HG02763 (cell line): ENCODE measurements around the gene MC1R.

Experiments used
- ATAC-seq: cut with Tn5 transposase; IDR thresholded peaks from one replicate; pipeline ENCODE4 v1.9.1; 2021; ENCODE audit warnings: mild to moderate bottlenecking, moderate library complexity; ENCODE audit not compliant: unreplicated experiment

MC1R gene

DNA sequence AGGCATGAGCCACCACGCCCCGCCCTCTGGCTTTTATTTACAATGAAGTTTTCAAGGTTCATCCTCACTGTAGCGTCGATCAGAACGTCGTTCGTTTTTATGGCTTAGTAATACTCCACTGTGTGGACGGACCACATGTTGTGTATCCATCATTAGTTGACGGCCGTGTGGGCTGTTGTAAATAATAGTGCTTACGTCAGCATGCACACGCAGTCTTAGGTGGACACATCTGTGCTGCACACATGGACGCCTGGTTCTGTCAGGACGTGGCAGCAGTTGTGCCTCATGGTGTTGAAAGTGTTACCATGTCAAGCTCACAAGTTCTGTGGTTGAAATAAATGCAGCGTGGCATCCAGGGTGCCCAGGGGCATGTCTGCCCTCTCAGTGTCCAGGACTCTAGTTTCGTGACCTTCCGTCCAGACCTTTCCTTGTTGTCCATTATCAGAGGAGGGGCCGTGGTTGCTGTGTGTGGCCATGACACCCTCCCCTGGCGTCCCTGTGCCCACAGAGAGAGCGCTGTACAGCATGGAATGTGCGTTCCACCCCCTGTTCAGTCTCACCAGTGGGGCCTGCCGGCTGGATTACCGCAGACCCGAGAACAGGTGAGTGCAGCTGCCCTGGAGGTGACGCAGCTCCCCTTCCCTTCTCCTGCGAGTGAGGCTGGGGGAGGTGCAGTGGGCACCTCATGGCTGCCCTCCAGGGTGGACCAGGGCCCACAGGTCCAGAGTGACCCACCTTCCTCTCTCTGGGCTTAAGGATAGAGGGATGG lies 23.0 kb upstream of the MC1R start:
- ATAC-seq, result no peak

DNA sequence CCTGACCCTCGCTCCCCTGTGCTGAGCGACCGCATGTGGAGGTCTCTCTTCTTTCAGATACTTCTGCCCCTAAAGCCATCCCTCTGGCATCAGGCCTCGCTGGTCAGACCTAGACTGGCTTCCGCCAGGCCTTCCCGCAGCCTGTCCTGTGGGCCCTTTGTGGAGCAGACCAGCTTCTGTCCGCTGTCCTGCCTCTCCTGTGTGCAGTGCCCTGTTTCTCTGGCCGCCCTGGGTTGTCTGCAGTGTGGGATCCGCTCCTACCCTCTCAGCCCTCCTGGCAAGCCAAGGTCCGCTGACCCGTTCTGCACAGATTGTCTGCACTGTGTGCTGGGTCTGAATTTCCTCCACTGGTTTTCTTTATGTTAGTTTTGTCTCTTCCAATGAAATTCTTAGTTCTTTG lies 21.5 kb upstream of the MC1R start:
- no peak for ATAC-seq

- no peak for ATAC-seq
These were observed 20.3 kb upstream of the MC1R start for GRCh38 chr16:89898201-89898967.

GRCh38 chr16:89899879-89900481 lies 18.7 kb upstream of the MC1R start:
- no peak for ATAC-seq

- ATAC-seq, result no peak
These were observed 17.8 kb upstream of the MC1R start for GRCh38 chr16:89900885-89901284.

DNA sequence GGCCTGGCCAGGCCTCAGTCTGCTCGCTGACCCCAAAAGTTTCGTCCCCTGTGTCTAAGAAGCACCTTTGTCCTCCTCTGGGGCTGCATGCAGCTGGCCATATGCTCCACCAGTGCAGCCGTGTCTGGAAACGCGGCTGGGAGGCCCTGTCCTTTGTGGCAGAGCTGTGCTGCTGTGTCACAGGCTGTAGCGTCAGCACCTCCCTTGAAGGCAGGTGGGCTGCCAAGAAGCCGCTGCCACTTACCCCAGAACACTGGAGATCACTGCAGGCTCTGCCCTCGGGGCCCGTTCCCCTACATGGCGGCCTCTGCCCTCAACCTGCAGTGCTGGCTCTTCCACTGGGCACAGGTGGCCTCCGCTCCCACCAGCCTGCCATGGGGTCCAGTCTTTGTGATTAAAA lies 15.7 kb upstream of the MC1R start:
- no peak for ATAC-seq

- no peak for ATAC-seq
These were observed 14.7 kb upstream of the MC1R start for GRCh38 chr16:89903908-89904515.

DNA sequence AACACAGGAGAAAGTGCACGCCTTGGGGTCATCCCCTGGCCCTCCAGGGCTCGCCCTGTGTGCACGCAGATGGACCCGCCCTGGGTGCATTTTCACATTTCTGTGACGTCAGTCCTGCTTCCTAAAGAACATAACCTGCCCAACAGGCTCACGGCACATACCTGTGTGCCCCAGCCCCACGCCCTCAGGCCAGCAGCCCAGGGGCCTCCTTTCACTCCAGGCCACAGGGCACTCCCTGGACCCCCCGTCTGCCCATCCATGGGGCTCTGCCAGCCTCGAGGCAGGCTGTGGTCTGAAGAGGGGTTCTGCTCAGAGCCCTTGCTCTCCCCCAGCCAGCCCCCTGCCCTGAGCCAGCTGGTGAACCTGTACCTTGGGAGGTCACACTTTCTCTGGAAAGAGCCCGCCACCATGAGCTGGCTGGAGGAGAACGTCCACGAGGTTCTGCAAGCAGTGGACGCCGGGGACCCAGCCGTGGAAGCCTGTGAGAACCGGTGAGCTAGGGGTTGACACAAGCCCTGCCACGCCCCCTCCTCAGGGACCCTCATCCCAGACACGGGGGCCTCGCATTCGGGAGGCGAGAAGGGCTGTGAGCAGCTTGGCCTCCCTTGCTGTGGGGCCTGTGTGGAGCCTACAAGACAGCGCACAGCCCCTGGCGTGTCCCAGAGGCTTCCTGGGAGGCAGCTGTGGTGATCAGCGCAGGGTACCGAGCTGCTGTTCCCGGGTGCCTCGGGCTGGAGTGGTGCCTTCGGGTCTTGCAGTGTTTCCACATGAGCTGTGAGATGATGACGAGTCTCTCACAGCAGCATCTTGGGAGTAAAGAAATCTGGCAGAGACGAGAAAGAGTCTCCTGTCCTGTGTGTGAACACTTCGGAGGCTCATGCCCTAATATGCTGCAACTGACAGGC lies 13.8 kb upstream of the MC1R start:
- no peak for ATAC-seq

DNA sequence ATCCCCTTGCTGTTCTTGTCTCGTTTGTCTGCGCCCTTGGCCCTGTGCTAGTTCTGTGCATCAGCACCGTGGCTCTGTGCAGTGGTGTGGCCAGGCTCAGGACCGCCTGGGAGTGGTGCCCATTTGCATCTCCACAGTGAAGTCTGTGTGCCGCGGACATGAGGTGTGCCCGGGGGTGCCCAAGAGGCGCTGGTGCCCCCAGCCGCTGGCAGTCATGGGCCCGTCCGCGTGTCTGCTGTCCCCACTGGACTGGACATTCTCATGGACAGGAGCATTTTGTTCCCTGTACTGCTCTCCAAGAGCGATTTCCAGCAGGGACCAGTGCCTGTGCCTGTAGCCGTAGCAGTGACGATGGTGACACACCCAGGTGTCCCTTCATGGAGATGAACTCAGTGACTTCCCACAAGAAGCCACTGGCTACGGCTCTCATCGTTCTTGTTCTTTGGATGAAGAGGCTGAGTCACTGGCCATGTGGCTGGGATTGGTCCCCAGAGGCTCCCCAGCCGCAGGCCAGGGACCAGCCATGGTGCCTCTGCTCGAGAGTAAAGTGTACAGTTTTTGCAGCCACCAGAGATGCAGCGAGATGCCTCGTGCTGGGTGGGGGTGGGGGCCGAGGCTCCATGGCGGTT lies 13.0 kb upstream of the MC1R start:
- ATAC-seq, result no peak

DNA sequence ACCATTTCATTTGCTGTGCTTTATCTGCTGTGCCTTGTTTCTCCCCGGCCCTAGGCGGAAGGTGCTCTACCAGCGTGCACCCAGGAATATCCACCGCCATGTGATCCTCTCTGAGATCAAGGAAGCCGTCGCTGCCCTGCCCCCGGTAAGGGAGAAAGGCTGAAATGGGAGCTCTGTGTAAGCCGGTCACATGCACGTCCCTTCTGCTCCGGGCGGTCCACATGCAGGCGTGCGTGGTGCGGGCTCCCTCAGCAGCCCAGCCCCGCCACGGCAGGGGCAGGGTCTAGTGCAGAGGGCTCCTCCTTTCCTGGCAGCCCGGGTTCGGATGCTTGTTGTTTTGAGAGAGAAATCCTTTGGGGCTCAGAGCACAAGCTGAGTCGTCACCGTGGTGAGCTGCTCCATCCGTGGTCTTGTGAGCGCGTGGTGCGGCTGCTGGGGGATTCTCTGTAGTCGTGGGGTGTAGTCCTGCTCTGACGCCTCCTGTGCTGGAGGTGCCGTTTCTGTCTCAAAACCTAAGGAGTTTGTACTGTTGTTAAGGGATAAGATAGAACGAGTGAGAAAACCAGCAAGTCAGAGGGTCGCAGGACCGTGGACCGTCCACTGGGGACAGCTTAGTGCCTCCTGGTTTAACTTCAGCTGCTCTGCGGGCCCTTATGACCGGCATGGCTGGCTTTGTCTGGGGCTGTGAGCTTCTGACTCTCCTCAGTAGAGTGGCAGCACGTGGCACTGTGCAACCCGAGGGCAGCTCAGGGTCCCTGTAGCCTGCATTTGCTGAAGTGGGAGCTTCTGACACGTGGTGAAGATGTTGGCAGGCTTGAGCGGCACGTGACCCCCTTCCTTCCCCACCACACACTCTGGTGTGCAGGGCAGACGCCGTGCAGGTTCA lies 12.3 kb upstream of the MC1R start:
- no peak for ATAC-seq

DNA sequence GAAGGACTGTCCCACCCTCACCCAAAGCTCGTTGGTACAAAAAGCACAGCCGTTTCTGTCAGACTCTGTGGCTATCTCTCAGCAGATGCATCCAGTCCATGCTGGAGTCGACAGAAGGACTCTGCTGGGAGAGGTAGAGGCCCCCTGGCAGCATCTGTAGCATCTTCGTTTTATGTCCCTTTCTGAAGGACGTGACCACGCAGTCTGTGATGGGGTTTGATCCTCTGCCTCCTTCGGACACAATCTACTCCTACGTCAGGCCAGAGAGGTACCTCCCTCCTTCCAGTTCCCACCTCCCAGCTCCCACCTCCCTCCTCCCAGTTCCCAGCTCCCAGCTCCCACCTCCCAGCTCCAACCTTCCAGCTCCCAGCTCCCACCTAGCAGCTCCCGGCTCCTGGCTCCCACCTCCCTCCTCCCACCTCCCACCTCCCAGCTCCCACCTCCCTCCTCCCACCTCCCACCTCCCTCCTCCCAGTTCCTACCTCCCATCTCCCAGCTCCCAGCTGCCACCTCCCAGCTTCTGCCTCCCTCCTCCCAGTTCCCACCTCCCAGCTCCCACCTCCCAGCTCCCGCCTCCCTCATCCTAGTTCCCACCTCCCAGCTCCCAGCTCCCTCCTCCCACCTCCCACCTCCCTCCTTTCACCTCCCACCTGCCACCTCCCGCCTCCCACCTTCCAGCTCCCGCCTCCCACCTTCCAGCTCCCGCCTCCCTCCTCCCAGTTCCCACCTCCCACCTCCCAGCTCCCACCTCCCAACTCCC lies 11.4 kb upstream of the MC1R start:
- no peak for ATAC-seq

- ATAC-seq, result no peak
These were observed 10.4 kb upstream of the MC1R start for GRCh38 chr16:89908236-89908635.

DNA sequence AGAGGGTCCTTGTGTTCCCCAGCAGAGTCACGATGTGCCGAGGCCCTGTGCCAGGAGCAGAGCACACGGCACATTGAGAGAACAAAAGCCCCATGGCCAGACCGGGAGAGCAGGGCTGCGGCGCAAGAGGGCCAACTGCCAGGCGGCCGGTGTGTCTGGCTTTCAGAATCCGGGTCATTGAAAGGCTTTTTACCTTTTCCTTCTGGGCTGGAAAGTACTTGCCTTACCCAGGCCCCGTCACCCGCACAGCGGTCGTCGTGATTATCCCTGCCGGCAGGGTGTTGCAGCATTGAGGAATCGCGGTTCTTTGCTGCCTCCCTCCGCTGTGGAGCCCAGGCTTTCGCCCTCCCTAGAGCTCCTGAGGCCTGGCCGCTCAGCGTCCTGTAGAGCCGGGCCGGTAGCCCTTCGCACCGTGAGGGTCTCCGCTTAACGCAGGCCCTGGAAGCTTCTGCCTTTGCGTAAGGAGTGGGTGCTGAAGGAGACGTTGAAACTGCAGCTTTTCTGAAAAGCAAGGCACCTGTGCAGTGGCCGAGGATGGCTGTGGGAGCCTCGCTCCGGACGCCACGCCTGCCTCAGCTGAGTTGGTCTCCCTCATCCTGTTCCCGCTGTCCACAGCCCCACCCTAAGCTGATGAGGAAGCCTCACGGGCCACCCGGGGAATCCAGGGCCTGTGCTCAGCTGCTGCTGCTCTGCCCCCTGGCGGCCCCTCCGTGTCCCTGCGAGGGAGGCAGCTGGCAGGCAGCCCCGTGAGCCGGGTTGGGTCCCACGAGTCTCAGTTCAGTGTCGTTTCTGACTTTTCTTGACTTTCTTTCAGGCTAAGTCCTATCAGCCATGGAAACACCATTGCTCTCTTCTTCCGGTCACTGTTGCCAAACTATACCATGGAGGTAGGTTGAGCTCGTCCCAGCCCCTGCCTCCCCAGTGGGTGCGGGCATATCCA lies 8.6 kb upstream of the MC1R start:
- no peak for ATAC-seq

- no peak for ATAC-seq
These were observed 7.8 kb upstream of the MC1R start for GRCh38 chr16:89910717-89911354.

GRCh38 chr16:89911375-89911774 lies 7.3 kb upstream of the MC1R start:
- no peak for ATAC-seq

DNA sequence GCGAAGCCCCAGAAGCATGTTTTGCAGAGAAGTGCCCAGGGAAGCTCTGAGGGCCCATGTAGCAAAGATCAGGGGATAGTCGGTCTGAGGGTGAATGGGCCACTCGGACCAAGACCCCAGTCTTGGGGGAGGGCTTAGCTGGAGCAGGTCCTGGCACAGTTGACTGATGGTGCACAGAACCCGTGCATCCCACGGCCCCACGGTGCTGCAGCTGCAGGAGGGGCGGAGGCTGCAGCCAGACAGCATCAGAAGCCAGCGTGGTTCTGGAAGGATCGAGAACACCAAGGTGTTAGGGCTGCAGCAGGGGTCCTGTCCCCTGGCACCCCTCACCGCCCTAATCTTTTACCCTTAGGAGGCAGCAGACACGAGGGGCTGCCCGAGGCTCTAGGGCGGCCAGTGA lies 6.5 kb upstream of the MC1R start:
- no peak for ATAC-seq

- no peak for ATAC-seq
These were observed 6.0 kb upstream of the MC1R start for GRCh38 chr16:89912627-89913026.
